ENCODE results near the gene AFG3L2. TPM values are rescaled to one million over a fixed set of nuclear protein-coding genes. Genes with fewer than 3 reads are reported as not detected.

AFG3L2 gene
- total and polyA plus RNA-seq, 2 of the 13 experiments (the other 11 are each of a cell fraction or from before 2014, with no cell fraction given), result 28.6 to 86.9 TPM

- FAIRE-seq (no peak), DNase-seq (ENCODE audit: low spot score) (no peak), ATAC-seq (no peak)
- in situ Hi-C loops (cut with HindIII; ENCODE audit: extremely low pct_ligation_motif_present, low pct_unique_long_range_greater_than_20kb), result no loop called here
- no peaks in the 10 kb centered on the region for H3K4me1 ChIP-seq (ENCODE audit: insufficient read depth, low read length)
- no peak overlapping the region for H3K4me3 ChIP-seq (replicated peaks in 1 of 3; ENCODE audit: insufficient read depth in 1 of 3, low read depth in 2 of 3, low read length in 3 of 3)
- no peak overlapping the region for H3K9ac ChIP-seq (ENCODE audit: insufficient read depth, low read depth, low read length)
- ChIA-PET CTCF (ENCODE audit: low intra/inter-chr PET ratio, low total read pairs) (no interaction called here), POLR2A (no interaction called here)
- no TSS peak for BruUV-seq (replicated peaks)
- no peak overlapping the region for H2AFZ ChIP-seq (ENCODE audit: low read length)
- TF ChIP-seq, protein P1, sequence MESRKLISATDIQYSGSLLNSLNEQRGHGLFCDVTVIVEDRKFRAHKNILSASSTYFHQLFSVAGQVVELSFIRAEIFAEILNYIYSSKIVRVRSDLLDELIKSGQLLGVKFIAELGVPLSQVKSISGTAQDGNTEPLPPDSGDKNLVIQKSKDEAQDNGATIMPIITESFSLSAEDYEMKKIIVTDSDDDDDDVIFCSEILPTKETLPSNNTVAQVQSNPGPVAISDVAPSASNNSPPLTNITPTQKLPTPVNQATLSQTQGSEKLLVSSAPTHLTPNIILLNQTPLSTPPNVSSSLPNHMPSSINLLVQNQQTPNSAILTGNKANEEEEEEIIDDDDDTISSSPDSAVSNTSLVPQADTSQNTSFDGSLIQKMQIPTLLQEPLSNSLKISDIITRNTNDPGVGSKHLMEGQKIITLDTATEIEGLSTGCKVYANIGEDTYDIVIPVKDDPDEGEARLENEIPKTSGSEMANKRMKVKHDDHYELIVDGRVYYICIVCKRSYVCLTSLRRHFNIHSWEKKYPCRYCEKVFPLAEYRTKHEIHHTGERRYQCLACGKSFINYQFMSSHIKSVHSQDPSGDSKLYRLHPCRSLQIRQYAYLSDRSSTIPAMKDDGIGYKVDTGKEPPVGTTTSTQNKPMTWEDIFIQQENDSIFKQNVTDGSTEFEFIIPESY (CRISPR knock-in tag; IDR thresholded peaks at IDR 0.05), result 0 out of 2 replicates have a peak, but pooled peaks have one; percentile 5
- TF ChIP-seq AGO2 (optimal IDR thresholded peaks at IDR 0.05; ENCODE audit: low read depth, low read length) (peak; percentile 63), TFAP4 (IDR thresholded peaks at IDR 0.05; ENCODE audit: borderline replicate concordance, low read depth) (no peak)
- TF ChIP-seq, protein P2, sequence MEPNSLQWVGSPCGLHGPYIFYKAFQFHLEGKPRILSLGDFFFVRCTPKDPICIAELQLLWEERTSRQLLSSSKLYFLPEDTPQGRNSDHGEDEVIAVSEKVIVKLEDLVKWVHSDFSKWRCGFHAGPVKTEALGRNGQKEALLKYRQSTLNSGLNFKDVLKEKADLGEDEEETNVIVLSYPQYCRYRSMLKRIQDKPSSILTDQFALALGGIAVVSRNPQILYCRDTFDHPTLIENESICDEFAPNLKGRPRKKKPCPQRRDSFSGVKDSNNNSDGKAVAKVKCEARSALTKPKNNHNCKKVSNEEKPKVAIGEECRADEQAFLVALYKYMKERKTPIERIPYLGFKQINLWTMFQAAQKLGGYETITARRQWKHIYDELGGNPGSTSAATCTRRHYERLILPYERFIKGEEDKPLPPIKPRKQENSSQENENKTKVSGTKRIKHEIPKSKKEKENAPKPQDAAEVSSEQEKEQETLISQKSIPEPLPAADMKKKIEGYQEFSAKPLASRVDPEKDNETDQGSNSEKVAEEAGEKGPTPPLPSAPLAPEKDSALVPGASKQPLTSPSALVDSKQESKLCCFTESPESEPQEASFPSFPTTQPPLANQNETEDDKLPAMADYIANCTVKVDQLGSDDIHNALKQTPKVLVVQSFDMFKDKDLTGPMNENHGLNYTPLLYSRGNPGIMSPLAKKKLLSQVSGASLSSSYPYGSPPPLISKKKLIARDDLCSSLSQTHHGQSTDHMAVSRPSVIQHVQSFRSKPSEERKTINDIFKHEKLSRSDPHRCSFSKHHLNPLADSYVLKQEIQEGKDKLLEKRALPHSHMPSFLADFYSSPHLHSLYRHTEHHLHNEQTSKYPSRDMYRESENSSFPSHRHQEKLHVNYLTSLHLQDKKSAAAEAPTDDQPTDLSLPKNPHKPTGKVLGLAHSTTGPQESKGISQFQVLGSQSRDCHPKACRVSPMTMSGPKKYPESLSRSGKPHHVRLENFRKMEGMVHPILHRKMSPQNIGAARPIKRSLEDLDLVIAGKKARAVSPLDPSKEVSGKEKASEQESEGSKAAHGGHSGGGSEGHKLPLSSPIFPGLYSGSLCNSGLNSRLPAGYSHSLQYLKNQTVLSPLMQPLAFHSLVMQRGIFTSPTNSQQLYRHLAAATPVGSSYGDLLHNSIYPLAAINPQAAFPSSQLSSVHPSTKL (CRISPR knock-in tag; IDR thresholded peaks at IDR 0.05), result no peak
- H4K20me1 ChIP-seq (ENCODE audit: insufficient read depth, low read length), result peaks cover 12% of the 10 kb centered on the region; the same call in 1 of the 2 replicates
- no peaks in the 10 kb centered on the region for H3K27me3 ChIP-seq (ENCODE audit: control insufficient read depth in 1 of 2, insufficient read depth in 2 of 2, low read length in 2 of 2)
- no peaks in the 10 kb centered on the region for H3K9me3 ChIP-seq (ENCODE audit: low read length)
- H3K4me2 ChIP-seq (ENCODE audit: low read depth, low read length), result no peak overlapping the region
- H3K36me3 ChIP-seq (replicated peaks in 1 of 2; ENCODE audit: control insufficient read depth in 1 of 2, insufficient read depth in 2 of 2, low read length in 2 of 2), result peaks cover 16 to 51% of the 10 kb centered on the region in 2 experiments; a peak in 4 of 5 replicates
- 98% methylated on average over 38 of the region's 58 CpGs for WGBS (ENCODE audit: low lambda C conversion rate)
- H3K79me2 ChIP-seq (ENCODE audit: insufficient read depth, low read length), result no peaks in the 10 kb centered on the region
- intact Hi-C loops (cut with micrococcal nuclease; ENCODE audit: unreplicated experiment), result loop anchor here (5.0 kb wide), 1 partner anchor 332 kb away; the partner anchor contains the start of gene SPIRE1
- H3K27ac ChIP-seq (ENCODE audit: extremely low read length, insufficient read depth, low read length), result no peak overlapping the region
Measured at GRCh38 chr18:12324991-12325725, 51.9 kb downstream of the AFG3L2 start.

Data from HepG2 (cell line).